SK-N-SH (cell line): ENCODE measurements around the gene SLC22A15. TPM values are rescaled to one million over a fixed set of nuclear protein-coding genes. Genes with fewer than 3 reads are reported as not detected.
"Not testable (repeated sequence)": the region's sequence is repeated elsewhere in the genome, so short reads cannot be mapped to it uniquely, and the experiment has no call there.

Source experiments
- CTCF ChIA-PET: fragments of 300-600, 350-600 bp; formaldehyde crosslinking; extraction: SDS; loops from one replicate; lab custom pipeline; 2021; lab: Yijun Ruan, JAX
- POLR2A ChIA-PET: fragments of 350-600 bp; sonication (Branson Sonifier 250); formaldehyde crosslinking; extraction: SDS; loops from one replicate; lab custom pipeline; 2020; ENCODE audit warnings: antibody characterized with exemption, inconsistent platforms; lab: Yijun Ruan, JAX
- DNase-seq: peaks from one replicate; pipeline ENCODE4 v3.0.0; 2012
- H2AFZ ChIP-seq: fragments of 200-600 bp; sonication (generic); 2 replicates; pipeline ENCODE4 v1.8.1; 2016; ENCODE audit warnings: antibody characterized with exemption, mild to moderate bottlenecking, low read depth
- H3F3A ChIP-seq: fragments of 200-600 bp; sonication (generic); replicated peaks from 2 replicates; pipeline ENCODE3; 2016; ENCODE audit warnings: antibody characterized with exemption, mild to moderate bottlenecking; ENCODE audit not compliant: insufficient read depth
- H3K27ac ChIP-seq, 2 experiments: fragments of 200-500 bp in 1 of 2; fragments of 200-600 bp in 1 of 2; sonication (Bioruptor generic) in 1 of 2; sonication (generic), shearing (Covaris generic) in 1 of 2; 2 replicates each; pipeline versions ENCODE4 v1.5.1 to v1.6.1; 2014 to 2016; ENCODE audit warnings: low read depth in 2 of 2, inconsistent platforms in 1 of 2, low read length in 1 of 2, mild to moderate bottlenecking in 1 of 2, mixed read lengths in 1 of 2
- H3K27me3 ChIP-seq: fragments of 200-600 bp; sonication (generic), shearing (Covaris generic); 2 replicates; pipeline ENCODE4 v1.6.1; 2016; ENCODE audit warnings: mixed run types; ENCODE audit not compliant: insufficient read depth
- H3K36me3 ChIP-seq, 2 experiments: fragments of 200-500 bp in 1 of 2; fragments of 200-600 bp in 1 of 2; sonication (Bioruptor generic) in 1 of 2; sonication (generic) in 1 of 2; replicated peaks in 1 of 2; 2 replicates each; pipeline versions ENCODE3 to v1.5.1; 2014 to 2016; ENCODE audit warnings: low read length in 1 of 2, mild to moderate bottlenecking in 1 of 2; ENCODE audit not compliant: insufficient read depth in 2 of 2, control insufficient read depth in 1 of 2
- H3K4me1 ChIP-seq, 2 experiments: fragments of 200-500 bp in 1 of 2; fragments of 200-600 bp in 1 of 2; sonication (Bioruptor generic) in 1 of 2; sonication (generic), shearing (Covaris generic) in 1 of 2; 2 replicates each; pipeline versions ENCODE4 v1.5.1 to v1.6.1; 2014 to 2016; ENCODE audit warnings: low read depth in 1 of 2, low read length in 1 of 2, mixed run types in 1 of 2; ENCODE audit not compliant: insufficient read depth in 2 of 2, control insufficient read depth in 1 of 2
- H3K4me2 ChIP-seq: fragments of 200-600 bp; sonication (generic), shearing (Covaris generic); 2 replicates; pipeline ENCODE4 v1.6.1; 2017; ENCODE audit warnings: mixed run types
- H3K4me3 ChIP-seq, 2 experiments: fragments of 200-500 bp in 1 of 2; fragments of 200-600 bp in 1 of 2; sonication (Bioruptor generic) in 1 of 2; sonication (generic), shearing (Covaris generic) in 1 of 2; 2 replicates each; pipeline versions ENCODE4 v1.5.1 to v1.8.1; 2014 to 2016; ENCODE audit warnings: low read depth in 2 of 2, inconsistent platforms in 1 of 2, low read length in 1 of 2, mild to moderate bottlenecking in 1 of 2, mixed read lengths in 1 of 2, moderate library complexity in 1 of 2
- H3K79me2 ChIP-seq: fragments of 200-600 bp; sonication (generic); 2 replicates; pipeline ENCODE4 v1.8.1; 2017; ENCODE audit warnings: mild to moderate bottlenecking; ENCODE audit not compliant: insufficient read depth
- H3K9ac ChIP-seq: fragments of 200-600 bp; sonication (generic); 2 replicates; pipeline ENCODE4 v1.6.1; 2017; ENCODE audit warnings: mixed run types
- H3K9me2 ChIP-seq: fragments of 200-600 bp; sonication (generic); 2 replicates; pipeline ENCODE4 v1.6.1; 2017; ENCODE audit warnings: mixed run types
- H3K9me3 ChIP-seq: fragments of 200-600 bp; sonication (generic); 2 replicates; pipeline ENCODE4 v1.6.1; 2017; ENCODE audit warnings: mixed run types, mild to moderate bottlenecking, moderate library complexity
- H4K20me1 ChIP-seq: fragments of 200-600 bp; sonication (generic); 2 replicates; pipeline ENCODE4 v1.6.1; 2017; ENCODE audit warnings: mild to moderate bottlenecking, mixed run types; ENCODE audit not compliant: insufficient read depth
- ELF1 ChIP-seq: IDR thresholded peaks from 2 replicates; pipeline ENCODE4 v1.4.0; 2012
- FOXJ3 ChIP-seq: sonication (generic); formaldehyde crosslinking; IDR thresholded peaks from 2 replicates; pipeline ENCODE4 v1.5.1; 2020; ENCODE audit warnings: mild to moderate bottlenecking, missing genetic modification reagents
- FOXM1 ChIP-seq: IDR thresholded peaks from 2 replicates; pipeline ENCODE4 v1.4.0; 2012; ENCODE audit warnings: low read depth, mild to moderate bottlenecking
- JUND ChIP-seq: IDR thresholded peaks from 2 replicates; pipeline ENCODE4 v1.4.0; 2012
- NFIC ChIP-seq: IDR thresholded peaks from 2 replicates; pipeline ENCODE4 v1.4.0; 2012; ENCODE audit warnings: borderline replicate concordance
- RAD21 ChIP-seq: IDR thresholded peaks from 2 replicates; pipeline ENCODE4 v1.6.1; 2012; ENCODE audit warnings: mild to moderate bottlenecking, low read length
- RFX5 ChIP-seq: IDR thresholded peaks from 2 replicates; pipeline ENCODE4 v1.6.1; 2012; ENCODE audit warnings: mild to moderate bottlenecking, improper control_type of control experiment, low read length
- RXRA ChIP-seq: IDR thresholded peaks from 2 replicates; pipeline ENCODE4 v1.4.0; 2012; ENCODE audit warnings: low read depth, mild to moderate bottlenecking, borderline replicate concordance
- SIN3A ChIP-seq: IDR thresholded peaks from 2 replicates; pipeline ENCODE4 v1.6.1; 2012; ENCODE audit warnings: low read depth, mild to moderate bottlenecking, low read length, moderate library complexity, borderline replicate concordance
- SMC3 ChIP-seq: IDR thresholded peaks from 2 replicates; pipeline ENCODE4 v1.6.1; 2012; ENCODE audit warnings: low read depth, low read length, improper control_type of control experiment
- WGBS: methylation state at CpG from one replicate; pipeline ENCODE4 v1.1.6; 2017; ENCODE audit warnings: low lambda C conversion rate; 5-methylcytosine and 5-hydroxymethylcytosine counted together
- polyA plus RNA-seq, 3 experiments: library from polyadenylated mRNA; depleted of rRNA; stranded (reverse); fragments of >200 nt; gene quantifications; 2 replicates each; pipeline ENCODE4 v1.2.3, GENCODE V29; 2012
- TF ChIP-seq, protein P1 (sequence below): IDR thresholded peaks from 2 replicates; pipeline ENCODE4 v1.4.0; 2012; ENCODE audit warnings: low read depth, borderline replicate concordance
- TF ChIP-seq, protein P2 (sequence below): IDR thresholded peaks from 2 replicates; pipeline ENCODE4 v1.4.0; 2012; ENCODE audit warnings: low read depth

SLC22A15 gene
- polyA plus RNA-seq, 1 of the 3 experiments (the other 2 are of a cell fraction) = 0.13 TPM

DNA sequence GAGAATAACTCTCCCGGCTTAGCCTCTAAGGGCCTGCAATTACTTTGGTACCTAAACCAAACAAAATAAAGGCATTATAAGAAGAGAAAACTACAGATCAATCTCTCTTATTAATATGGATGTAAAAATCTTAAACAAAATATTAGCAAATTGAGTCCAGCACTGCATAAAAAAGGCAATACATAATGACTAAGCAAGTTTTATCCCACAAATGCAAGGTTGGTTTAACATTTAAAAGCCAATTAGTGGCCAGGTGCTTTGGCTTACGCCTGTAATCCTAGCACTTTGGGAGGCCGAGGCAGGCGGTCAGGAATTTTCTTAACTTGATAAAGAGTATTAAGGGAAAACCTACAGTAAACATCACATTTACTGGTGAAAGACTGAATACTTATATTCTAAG is 67.8 kb downstream of the SLC22A15 start:
- Histone ChIP-seq H3K9me3 (no peaks in the 10 kb centered on the region), H3K4me3 (no peak overlapping the region), H3K4me1 (no peaks in the 10 kb centered on the region), H4K20me1 (no peaks in the 10 kb centered on the region), H3K9me2 (no peaks in the 10 kb centered on the region), H3K79me2 (no peaks in the 10 kb centered on the region), H3K9ac (no peak overlapping the region), H3K27me3 (no peaks in the 10 kb centered on the region), H3K36me3 (no peaks in the 10 kb centered on the region), H3K27ac (no peak overlapping the region), H3F3A (no peaks in the 10 kb centered on the region), H2AFZ (no peak overlapping the region), H3K4me2 (no peak overlapping the region)
- no peak for DNase-seq
- TF ChIP-seq JUND = no peak
- TF ChIP-seq SMC3 = no peak
- TF ChIP-seq, protein P1, sequence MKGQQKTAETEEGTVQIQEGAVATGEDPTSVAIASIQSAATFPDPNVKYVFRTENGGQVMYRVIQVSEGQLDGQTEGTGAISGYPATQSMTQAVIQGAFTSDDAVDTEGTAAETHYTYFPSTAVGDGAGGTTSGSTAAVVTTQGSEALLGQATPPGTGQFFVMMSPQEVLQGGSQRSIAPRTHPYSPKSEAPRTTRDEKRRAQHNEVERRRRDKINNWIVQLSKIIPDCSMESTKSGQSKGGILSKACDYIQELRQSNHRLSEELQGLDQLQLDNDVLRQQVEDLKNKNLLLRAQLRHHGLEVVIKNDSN = no peak
- no peak for TF ChIP-seq RFX5
- TF ChIP-seq NFIC = no peak
- TF ChIP-seq, protein P2, sequence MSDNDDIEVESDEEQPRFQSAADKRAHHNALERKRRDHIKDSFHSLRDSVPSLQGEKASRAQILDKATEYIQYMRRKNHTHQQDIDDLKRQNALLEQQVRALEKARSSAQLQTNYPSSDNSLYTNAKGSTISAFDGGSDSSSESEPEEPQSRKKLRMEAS = no peak
- TF ChIP-seq ELF1 = no peak
- no peak for TF ChIP-seq FOXJ3 (CRISPR knock-in tag)
- TF ChIP-seq RXRA = no peak
- no peak for TF ChIP-seq SIN3A
- no peak for TF ChIP-seq RAD21
- TF ChIP-seq FOXM1 = no peak
- WGBS = 68% methylated on average over 4 of the region's 4 CpGs
- ChIA-PET CTCF (no interaction called here), POLR2A (no interaction called here)

DNA sequence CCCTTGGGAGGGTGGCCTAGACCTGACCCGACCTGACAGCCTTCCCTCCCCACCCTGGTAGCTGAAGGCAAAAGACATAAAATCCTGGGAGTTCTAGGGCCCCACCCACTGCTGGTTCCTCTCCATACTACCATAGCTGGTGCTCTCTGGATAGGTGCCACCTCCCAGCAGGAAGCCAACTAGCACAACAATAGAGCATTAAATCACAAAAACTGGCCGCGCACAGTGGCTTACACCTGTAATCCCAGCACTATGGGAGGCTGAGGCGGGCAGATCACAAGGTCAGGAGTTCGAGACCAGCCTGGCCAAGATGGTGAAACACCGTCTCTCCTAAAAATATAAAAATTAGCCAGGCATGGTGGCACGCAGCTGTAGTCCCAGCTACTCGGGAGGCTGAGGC is 70.6 kb downstream of the SLC22A15 start:
- H4K20me1 ChIP-seq, H3F3A ChIP-seq, H3K9me2 ChIP-seq, H3K4me2 ChIP-seq, DNase-seq, POLR2A ChIA-PET, H3K9me3 ChIP-seq, H3K79me2 ChIP-seq, H3K9ac ChIP-seq, H3K27me3 ChIP-seq, H3K4me3 ChIP-seq, H3K4me1 ChIP-seq, H3K27ac ChIP-seq, H2AFZ ChIP-seq, H3K36me3 ChIP-seq: not testable (repeated sequence)
- CTCF ChIA-PET = interaction anchor here (1.0 kb wide), 1 partner anchor 26 kb away, joined by 3 read pairs; no protein-coding TSS in a partner anchor
- WGBS = 70% methylated on average over 8 of the region's 8 CpGs

DNA sequence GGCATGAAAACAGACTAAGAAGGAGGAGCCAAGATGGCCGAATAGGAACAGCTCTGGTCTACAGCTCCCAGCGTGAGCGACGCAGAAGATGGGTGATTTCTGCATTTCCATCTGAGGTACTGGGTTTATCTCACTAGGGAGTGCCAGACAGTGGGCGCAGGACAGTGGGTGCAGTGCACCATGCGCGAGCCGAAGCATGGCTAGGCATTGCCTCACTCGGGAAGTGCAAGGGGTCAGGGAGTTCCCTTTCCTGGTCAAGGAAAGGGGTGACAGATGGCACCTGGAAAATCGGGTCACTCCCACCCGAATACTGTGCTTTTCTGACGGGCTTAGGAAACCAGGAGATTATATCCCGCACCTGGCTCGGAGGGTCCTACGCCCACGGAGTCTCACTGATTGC is 75.6 kb downstream of the SLC22A15 start:
- H4K20me1 ChIP-seq, H3F3A ChIP-seq, H3K4me2 ChIP-seq, H3K9ac ChIP-seq, CTCF ChIA-PET, H3K9me3 ChIP-seq, H3K4me1 ChIP-seq, H2AFZ ChIP-seq, H3K4me3 ChIP-seq, H3K36me3 ChIP-seq, H3K9me2 ChIP-seq, POLR2A ChIA-PET, H3K27ac ChIP-seq, H3K27me3 ChIP-seq, H3K79me2 ChIP-seq, DNase-seq: not testable (repeated sequence)
- 71% methylated on average over 13 of the region's 16 CpGs for WGBS
